Right lobe of liver (tissue), 6 donors: ENCODE data around the gene HSPA12B. TPM values are rescaled to one million over a fixed set of nuclear protein-coding genes. Genes with fewer than 3 reads are reported as not detected.

Experiments
- ATAC-seq, 4 donors: fragments of 200-7000 bp; cut with Tn5 transposase; one replicate each; pipeline ENCODE4 v1.9.1; 2020; ENCODE audit warnings: mild to moderate bottlenecking in 4 of 4, moderate library complexity in 4 of 4
- DNase-seq, 3 donors: peaks; one replicate each; pipeline ENCODE4 v3.0.0-alpha.2; 2020
- H3K27ac ChIP-seq, 3 donors: fragments of 200-600 bp; one replicate each; pipeline ENCODE4 v1.8.0; 2022
- H3K27me3 ChIP-seq, 2 donors: fragments of 200-600 bp; one replicate each; pipeline ENCODE4 v1.8.0; 2022
- H3K36me3 ChIP-seq, 4 donors: fragments of 200-600 bp; sonication (generic) in 1 of 4; one replicate each; pipeline versions ENCODE4 v1.5.1 to v1.8.0; 2017 to 2022; ENCODE audit warnings: control low read depth in 1 of 4
- H3K4me1 ChIP-seq, 4 donors: fragments of 200-600 bp; sonication (generic) in 1 of 4; one replicate each; pipeline versions ENCODE4 v1.5.1 to v1.8.0; 2017 to 2022; ENCODE audit warnings: control low read depth in 1 of 4
- H3K4me3 ChIP-seq, 3 donors: fragments of 200-600 bp; one replicate each; pipeline ENCODE4 v1.8.0; 2022
- H3K9me3 ChIP-seq, 4 donors: fragments of 200-600 bp; sonication (generic) in 1 of 4; one replicate each; pipeline versions ENCODE4 v1.5.1 to v1.8.0; 2017 to 2022; ENCODE audit warnings: control low read depth in 1 of 4
- POLR2A ChIP-seq: fragments of 450-650 bp; IDR thresholded peaks from one replicate; pipeline ENCODE4 v1.6.1; 2017; ENCODE audit warnings: antibody characterized with exemption, mild to moderate bottlenecking
- WGBS: methylation state at CpG from one replicate; pipeline ENCODE4 v1.1.6; 2018; ENCODE audit warnings: low coverage, low lambda C conversion rate; ENCODE audit not compliant: insufficient coverage; ENCODE audit errors: missing lambda C conversion rate; 5-methylcytosine and 5-hydroxymethylcytosine counted together
- intact Hi-C, 2 donors: fragments of 100-400 bp; cut with DNase I; formaldehyde crosslinking; loops; one replicate each; pipeline versions ENCODE4 v1.11.2 to v1.14.1; 2022
- total RNA-seq, 6 experiments: library from RNA; depleted of rRNA in 2 of 6; stranded (reverse); fragments of >200 nt in 2 of 6; fragmentation: NEBNext Ultra II Directional in 3 of 6; extraction: Animal tissue kit (Norgen Biotek cat#: 25700) in 3 of 6; gene quantifications; one replicate each; pipeline versions ENCODE4 v1.1.0 to v1.2.4, GENCODE V29; 2016 to 2023
- TF ChIP-seq, protein P1 (sequence below), 4 donors: fragments of 200-600 bp in 3 of 4; fragments of 450-650 bp in 1 of 4; IDR thresholded peaks; one replicate each; pipeline versions ENCODE4 v1.5.1 to v1.8.0; 2016 to 2022; ENCODE audit warnings: antibody characterized with exemption in 4 of 4, mild to moderate bottlenecking in 2 of 4
- donor health status: DM: no; HTN: yes; CAD: no.
- donor health status: DM: no; HTN: no; CAD: no.
- donor health status: DM: no; HTN: no; CAD: no.
- donor health status: DM: no; HTN: yes; CAD: no.
- donor health status: DM: no; HTN: yes; CAD: no.

The HSPA12B gene
- total RNA-seq, 6 experiments from 2014 or later, result 0.46 to 2.2 (median 0.97) TPM

DNA sequence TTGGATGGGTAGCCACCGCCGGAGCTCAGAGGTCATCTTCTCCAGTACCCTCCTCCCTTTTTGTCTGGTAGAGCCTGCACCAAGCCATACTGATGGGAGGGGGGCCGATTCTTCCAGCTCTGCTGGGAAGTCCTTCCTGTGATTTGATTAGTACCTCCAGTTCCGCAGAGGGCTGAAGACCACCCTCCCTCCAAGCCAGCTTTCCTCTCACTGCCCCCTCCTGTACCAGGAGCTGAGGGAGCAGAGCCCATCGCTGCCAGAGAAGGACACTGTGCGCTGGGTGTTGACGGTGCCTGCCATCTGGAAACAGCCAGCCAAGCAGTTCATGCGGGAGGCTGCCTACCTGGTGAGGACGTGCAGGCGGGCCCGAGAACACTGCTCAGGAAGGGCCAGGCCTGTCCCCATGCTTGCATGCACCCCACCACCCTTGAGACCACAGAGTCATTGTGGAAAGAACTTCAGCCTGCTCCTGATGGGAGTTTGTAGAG is 13.2 kb downstream of the HSPA12B start:
- ATAC-seq (no peak), DNase-seq (no peak)
- Histone ChIP-seq H3K27ac (no peak overlapping the region), H3K4me1 (peaks cover 0 to 6% (median 0%) of the 10 kb centered on the region in 4 donors), H3K27me3 (peaks cover 0 to 4% of the 10 kb centered on the region in 2 donors), H3K4me3 (no peak overlapping the region), H3K9me3 (no peaks in the 10 kb centered on the region), H3K36me3 (no peaks in the 10 kb centered on the region)
- WGBS, result 67% methylated on average over 11 of the region's 11 CpGs
- no peak for TF ChIP-seq POLR2A
- TF ChIP-seq, protein P1, sequence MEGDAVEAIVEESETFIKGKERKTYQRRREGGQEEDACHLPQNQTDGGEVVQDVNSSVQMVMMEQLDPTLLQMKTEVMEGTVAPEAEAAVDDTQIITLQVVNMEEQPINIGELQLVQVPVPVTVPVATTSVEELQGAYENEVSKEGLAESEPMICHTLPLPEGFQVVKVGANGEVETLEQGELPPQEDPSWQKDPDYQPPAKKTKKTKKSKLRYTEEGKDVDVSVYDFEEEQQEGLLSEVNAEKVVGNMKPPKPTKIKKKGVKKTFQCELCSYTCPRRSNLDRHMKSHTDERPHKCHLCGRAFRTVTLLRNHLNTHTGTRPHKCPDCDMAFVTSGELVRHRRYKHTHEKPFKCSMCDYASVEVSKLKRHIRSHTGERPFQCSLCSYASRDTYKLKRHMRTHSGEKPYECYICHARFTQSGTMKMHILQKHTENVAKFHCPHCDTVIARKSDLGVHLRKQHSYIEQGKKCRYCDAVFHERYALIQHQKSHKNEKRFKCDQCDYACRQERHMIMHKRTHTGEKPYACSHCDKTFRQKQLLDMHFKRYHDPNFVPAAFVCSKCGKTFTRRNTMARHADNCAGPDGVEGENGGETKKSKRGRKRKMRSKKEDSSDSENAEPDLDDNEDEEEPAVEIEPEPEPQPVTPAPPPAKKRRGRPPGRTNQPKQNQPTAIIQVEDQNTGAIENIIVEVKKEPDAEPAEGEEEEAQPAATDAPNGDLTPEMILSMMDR (IDR thresholded peaks at IDR 0.05), result no peak
- intact Hi-C loops, result no loop called here

DNA sequence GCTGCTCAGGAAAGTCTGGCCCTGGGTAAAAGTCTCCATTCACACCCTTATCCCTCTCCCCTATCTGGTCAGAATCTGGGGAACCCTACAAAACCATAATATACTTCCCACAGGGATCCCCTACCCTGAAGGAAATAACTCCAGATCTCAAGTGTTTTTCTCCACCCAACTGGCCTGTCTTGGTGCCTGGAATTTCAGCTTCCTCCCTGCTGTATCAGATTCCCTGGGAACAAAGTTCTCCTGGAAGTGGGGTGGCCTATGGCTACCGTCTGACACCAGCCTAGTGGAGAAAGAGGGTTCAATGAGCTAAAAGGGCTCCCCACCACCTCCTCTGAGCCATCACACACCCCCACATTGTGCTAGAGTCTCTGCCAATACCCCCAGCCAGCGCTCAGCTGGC is 15.0 kb downstream of the HSPA12B start:
- no peaks in the 10 kb centered on the region for H3K36me3 ChIP-seq
- ATAC-seq, result no peak
- H3K4me1 ChIP-seq, result peaks cover 0 to 18% (median 0%) of the 10 kb centered on the region in 4 donors
- DNase-seq, result no peak
- intact Hi-C loops, result no loop called here
- no peak overlapping the region for H3K4me3 ChIP-seq
- no peak overlapping the region for H3K27ac ChIP-seq
- 80% methylated on average over 1 of the region's 2 CpGs for WGBS
- H3K9me3 ChIP-seq, result no peaks in the 10 kb centered on the region
- TF ChIP-seq, protein P1 (IDR thresholded peaks at IDR 0.05), result no peak
- no peak for TF ChIP-seq POLR2A
- H3K27me3 ChIP-seq, result peaks cover 0 to 6% of the 10 kb centered on the region in 2 donors

DNA sequence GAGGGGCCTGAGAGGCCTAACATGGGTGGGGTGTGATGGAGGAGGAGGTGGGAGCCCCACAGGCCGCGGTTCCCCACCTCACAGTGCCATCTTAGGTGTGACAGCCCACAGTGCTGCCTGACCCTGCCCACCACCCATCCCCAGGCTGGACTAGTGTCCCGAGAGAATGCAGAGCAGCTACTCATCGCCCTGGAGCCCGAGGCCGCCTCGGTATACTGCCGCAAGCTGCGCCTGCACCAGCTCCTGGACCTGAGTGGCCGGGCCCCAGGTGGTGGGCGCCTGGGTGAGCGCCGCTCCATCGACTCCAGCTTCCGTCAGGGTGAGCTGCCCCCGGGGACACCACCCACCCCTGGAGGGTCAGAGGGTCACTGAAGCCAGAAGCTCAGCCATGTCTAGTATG is 15.6 kb downstream of the HSPA12B start:
- Histone ChIP-seq H3K9me3 (no peaks in the 10 kb centered on the region), H3K4me1 (peaks cover 0 to 23% (median 0%) of the 10 kb centered on the region in 4 donors), H3K4me3 (no peak overlapping the region), H3K27me3 (peaks cover 0 to 6% of the 10 kb centered on the region in 2 donors), H3K36me3 (no peaks in the 10 kb centered on the region), H3K27ac (no peak overlapping the region)
- ATAC-seq, result no peak
- intact Hi-C loops, result no loop called here
- peak in 1 of 3 donors; percentile 36 for DNase-seq
- no peak for TF ChIP-seq POLR2A
- TF ChIP-seq, protein P1 (IDR thresholded peaks at IDR 0.05), result no peak
- WGBS, result no CpG with 5 or more reads among the region's 16 CpGs

DNA sequence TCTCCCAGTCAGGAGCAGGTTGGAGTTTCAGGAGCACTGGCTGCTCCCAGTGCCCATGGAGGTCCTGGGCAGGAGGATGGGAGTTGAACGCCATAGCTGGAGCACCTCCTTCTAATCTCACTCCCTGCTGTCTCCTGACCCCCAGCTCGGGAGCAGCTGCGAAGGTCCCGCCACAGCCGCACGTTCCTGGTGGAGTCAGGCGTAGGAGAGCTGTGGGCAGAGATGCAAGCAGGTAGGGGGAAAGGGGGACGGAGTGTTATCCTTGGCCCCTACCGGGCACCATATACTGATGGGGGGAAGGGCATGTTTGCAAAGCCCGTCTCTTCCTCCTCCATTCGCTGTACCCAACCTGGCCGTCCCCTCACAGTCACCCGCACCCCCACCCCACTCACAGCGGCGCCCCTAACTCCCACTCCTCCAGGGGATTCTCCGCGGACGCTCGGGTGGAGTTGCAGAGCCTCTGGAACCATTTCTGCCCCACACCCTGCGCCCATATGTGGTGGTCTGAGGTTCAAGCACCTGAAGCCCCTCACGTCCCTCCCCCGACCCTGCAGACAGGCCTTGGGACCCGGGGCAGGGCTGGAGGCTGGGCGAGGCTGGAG is 16.7 kb downstream of the HSPA12B start:
- Histone ChIP-seq H3K27ac (no peak overlapping the region), H3K4me1 (peaks cover 0 to 23% (median 0%) of the 10 kb centered on the region in 4 donors), H3K9me3 (no peaks in the 10 kb centered on the region), H3K27me3 (peaks cover 0 to 6% of the 10 kb centered on the region in 2 donors), H3K4me3 (no peak overlapping the region), H3K36me3 (no peaks in the 10 kb centered on the region)
- DNase-seq (peak in 1 of 3 donors; percentile 40), ATAC-seq (no peak)
- TF ChIP-seq POLR2A, result no peak
- TF ChIP-seq, protein P1 (IDR thresholded peaks at IDR 0.05), result no peak
- WGBS, result 68% methylated on average over 8 of the region's 24 CpGs
- intact Hi-C loops, result no loop called here
